Glutamatergic neuron (in vitro differentiated cells): ENCODE results near the gene UBQLN4. TPM values are rescaled to one million over a fixed set of nuclear protein-coding genes. Genes with fewer than 3 reads are reported as not detected.
A peak's percentile ranks its signal among the peaks of the same experiment; 100 is the strongest.

Source experiments
- DNase-seq: peaks from one replicate; pipeline ENCODE4 v3.0.0; 2022
- H3K27ac Mint-ChIP-seq: one replicate; pipeline ENCODE4 v1.8.0; 2020; ENCODE audit warnings: mild to moderate bottlenecking, mixed read lengths, inconsistent platforms; ENCODE audit not compliant: unreplicated experiment
- H3K27me3 Mint-ChIP-seq: one replicate; pipeline ENCODE4 v1.8.0; 2020; ENCODE audit warnings: mild to moderate bottlenecking, moderate library complexity, mixed read lengths, inconsistent platforms; ENCODE audit not compliant: unreplicated experiment
- H3K36me3 Mint-ChIP-seq: one replicate; pipeline ENCODE4 v1.8.0; 2020; ENCODE audit warnings: mild to moderate bottlenecking, mixed read lengths, inconsistent platforms; ENCODE audit not compliant: unreplicated experiment
- H3K4me1 Mint-ChIP-seq: one replicate; pipeline ENCODE4 v1.8.0; 2020; ENCODE audit warnings: mild to moderate bottlenecking, low read depth, mixed read lengths, inconsistent platforms; ENCODE audit not compliant: unreplicated experiment
- H3K4me3 Mint-ChIP-seq: one replicate; pipeline ENCODE4 v1.8.0; 2020; ENCODE audit warnings: mild to moderate bottlenecking, mixed read lengths, inconsistent platforms; ENCODE audit not compliant: unreplicated experiment
- H3K9me3 Mint-ChIP-seq: one replicate; pipeline ENCODE4 v1.8.0; 2020; ENCODE audit warnings: mild to moderate bottlenecking, moderate library complexity, mixed read lengths, inconsistent platforms; ENCODE audit not compliant: unreplicated experiment
- total RNA-seq: library from RNA; stranded (reverse); fragmentation: NEBNext Ultra II Directional; extraction: Animal tissue kit (Norgen Biotek cat#: 25700); gene quantifications from one replicate; pipeline ENCODE4 v1.2.1, GENCODE V29; 2021; ENCODE audit not compliant: unreplicated experiment
- TF ChIP-seq, protein P1 (sequence below): fragments of 200-600 bp; sonication (generic); IDR thresholded peaks from one replicate; pipeline ENCODE4 v1.5.0; 2021; ENCODE audit not compliant: partially characterized antibody, unreplicated experiment

The UBQLN4 gene
- total RNA-seq, 1 donor from 2014 or later, result 52.4 TPM

DNA sequence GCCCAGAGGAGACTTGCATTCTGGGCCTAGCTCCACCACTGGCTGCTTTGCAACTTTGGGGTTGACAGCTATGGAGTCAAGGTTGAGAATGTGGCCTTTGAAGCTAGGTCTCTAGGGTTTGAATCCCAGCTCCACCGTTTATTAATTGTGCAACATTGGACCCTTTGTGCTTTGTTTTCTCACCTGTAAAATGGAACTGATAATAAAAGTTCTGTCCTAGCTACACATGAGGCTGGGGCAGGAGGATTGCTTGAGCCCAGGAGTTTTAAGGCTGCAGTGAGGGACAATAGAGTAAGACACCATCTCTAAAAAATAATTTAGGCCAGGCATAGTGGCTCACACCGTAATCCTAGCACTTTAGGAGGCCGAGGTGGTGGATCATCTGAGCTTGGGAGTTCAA lies 45.7 kb upstream of the UBQLN4 start:
- DNase-seq, result no peak
- Mint-ChIP-seq H3K4me3 (no peak overlapping the region), H3K27me3 (peaks cover 6% of the 10 kb centered on the region), H3K27ac (no peak overlapping the region), H3K36me3 (no peaks in the 10 kb centered on the region), H3K4me1 (peaks cover 30% of the 10 kb centered on the region), H3K9me3 (peaks cover 15% of the 10 kb centered on the region)
- TF ChIP-seq, protein P1, sequence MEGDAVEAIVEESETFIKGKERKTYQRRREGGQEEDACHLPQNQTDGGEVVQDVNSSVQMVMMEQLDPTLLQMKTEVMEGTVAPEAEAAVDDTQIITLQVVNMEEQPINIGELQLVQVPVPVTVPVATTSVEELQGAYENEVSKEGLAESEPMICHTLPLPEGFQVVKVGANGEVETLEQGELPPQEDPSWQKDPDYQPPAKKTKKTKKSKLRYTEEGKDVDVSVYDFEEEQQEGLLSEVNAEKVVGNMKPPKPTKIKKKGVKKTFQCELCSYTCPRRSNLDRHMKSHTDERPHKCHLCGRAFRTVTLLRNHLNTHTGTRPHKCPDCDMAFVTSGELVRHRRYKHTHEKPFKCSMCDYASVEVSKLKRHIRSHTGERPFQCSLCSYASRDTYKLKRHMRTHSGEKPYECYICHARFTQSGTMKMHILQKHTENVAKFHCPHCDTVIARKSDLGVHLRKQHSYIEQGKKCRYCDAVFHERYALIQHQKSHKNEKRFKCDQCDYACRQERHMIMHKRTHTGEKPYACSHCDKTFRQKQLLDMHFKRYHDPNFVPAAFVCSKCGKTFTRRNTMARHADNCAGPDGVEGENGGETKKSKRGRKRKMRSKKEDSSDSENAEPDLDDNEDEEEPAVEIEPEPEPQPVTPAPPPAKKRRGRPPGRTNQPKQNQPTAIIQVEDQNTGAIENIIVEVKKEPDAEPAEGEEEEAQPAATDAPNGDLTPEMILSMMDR, result no peak

DNA sequence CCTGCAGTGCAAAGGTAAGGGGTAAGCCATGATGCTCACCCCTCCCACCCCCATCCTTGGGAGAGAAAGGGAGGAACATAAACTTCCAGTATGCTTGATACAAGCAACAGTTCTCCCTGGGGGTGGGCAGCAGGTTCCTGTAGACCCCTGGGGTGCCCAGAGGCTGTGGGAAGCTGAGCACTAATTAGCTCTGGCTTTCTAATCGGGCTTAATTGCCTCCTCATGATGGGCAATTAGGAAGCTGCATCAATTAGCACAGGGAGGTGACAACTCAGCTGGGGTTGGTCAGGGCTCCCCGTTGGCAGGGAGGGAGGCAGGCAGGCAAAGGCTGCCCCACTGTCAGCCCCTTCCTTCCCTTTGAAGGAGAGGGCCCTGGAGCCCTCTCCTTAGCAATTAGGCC lies 45.2 kb upstream of the UBQLN4 start:
- Mint-ChIP-seq H3K27me3 (peaks cover 5% of the 10 kb centered on the region), H3K4me1 (peaks cover 32% of the 10 kb centered on the region)

DNA sequence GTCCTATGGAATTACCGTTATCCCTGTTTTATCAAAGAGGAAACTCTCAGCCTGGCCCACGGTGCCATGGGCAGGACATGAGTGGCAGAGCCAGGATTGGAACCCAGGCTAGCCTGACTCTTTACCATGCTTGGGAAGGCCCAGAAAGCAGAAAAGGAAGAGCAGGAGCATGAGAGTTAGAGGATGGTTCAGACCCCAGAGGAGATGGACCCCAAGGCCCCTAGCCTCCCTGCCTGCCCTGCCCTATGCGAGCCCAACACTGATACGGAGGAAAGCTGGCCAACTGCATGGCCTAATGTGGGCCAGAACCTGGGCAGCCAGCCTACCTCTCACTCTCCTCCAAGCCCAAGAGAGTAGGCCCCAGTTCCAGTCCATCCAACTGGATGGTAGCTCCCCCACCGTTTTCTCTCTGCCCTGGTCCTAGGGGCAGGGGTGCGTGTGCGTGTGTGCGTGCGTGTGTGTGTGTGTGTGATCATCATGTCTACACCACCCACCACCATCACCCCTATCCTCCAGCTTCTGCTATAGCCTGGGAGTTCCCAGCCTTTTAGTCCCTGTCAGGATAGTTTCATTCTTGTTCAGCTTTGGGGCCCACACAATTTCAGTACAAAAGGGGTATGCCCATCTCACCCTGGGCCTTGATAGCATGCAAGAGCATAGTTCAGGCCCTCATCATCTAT lies 44.0 kb upstream of the UBQLN4 start:
- TF ChIP-seq, protein P1, result no peak
- peaks cover 28% of the 10 kb centered on the region for H3K4me1 Mint-ChIP-seq
- peak overlapping the region; percentile 45 for H3K4me3 Mint-ChIP-seq
- no peak overlapping the region for H3K27ac Mint-ChIP-seq
- peaks cover 4% of the 10 kb centered on the region for H3K27me3 Mint-ChIP-seq
- H3K9me3 Mint-ChIP-seq, result peaks cover 12% of the 10 kb centered on the region
- no peaks in the 10 kb centered on the region for H3K36me3 Mint-ChIP-seq
- DNase-seq, result no peak

More for the DNA sequence above, 45.2 kb upstream of the UBQLN4 start:
- no peak for DNase-seq
- H3K36me3 Mint-ChIP-seq, result no peaks in the 10 kb centered on the region
- peaks cover 15% of the 10 kb centered on the region for H3K9me3 Mint-ChIP-seq
- no peak overlapping the region for H3K27ac Mint-ChIP-seq
- TF ChIP-seq, protein P1, result no peak
- no peak overlapping the region for H3K4me3 Mint-ChIP-seq

DNA sequence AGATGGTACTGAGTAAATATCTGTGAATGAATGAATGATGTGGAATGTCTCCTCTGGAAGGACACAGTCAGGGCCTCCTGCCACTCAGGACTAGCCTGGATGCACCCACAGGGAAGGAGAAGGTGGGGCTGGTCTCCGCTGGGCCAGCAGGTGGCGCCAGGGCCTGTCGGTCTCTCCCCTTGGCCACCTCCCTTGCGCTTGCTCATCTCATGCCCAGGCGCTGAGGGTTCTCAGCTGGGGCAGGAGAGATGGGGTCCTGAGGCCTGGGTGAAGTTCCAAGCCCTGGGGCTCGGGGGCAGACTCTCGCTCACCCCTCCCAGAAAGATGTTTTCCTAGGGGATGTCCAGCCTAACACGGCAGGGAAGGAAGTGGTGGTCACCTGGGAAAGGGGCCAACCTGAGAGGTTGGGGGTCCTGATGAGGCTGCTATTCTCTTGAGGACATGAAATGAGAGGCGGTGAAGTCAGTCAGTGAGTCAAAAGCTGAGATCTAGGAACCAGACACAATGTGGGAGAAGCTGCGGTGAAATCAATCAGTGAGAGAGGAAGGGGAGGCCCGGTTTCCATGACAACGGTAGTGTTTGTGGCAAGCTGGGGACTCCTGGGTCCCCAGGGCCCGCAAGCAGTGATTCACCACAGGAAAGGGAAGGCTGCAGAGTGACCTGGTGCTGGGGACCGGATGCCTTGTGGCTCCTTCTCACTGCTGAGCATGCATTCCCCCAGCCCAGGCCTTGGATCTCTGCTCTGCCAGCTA lies 43.2 kb upstream of the UBQLN4 start:
- Mint-ChIP-seq H3K36me3 (no peaks in the 10 kb centered on the region), H3K4me1 (peaks cover 28% of the 10 kb centered on the region), H3K27ac (peak overlapping the region; percentile 59), H3K4me3 (peak overlapping the region; percentile 70), H3K9me3 (peaks cover 12% of the 10 kb centered on the region), H3K27me3 (peaks cover 4% of the 10 kb centered on the region)
- peak; percentile 92 for DNase-seq
- TF ChIP-seq, protein P1, result peak; percentile 86
